Glutamatergic neuron (in vitro differentiated cells): Measurements from ENCODE around the gene ARHGAP25. TPM values are rescaled to one million over a fixed set of nuclear protein-coding genes. Genes with fewer than 3 reads are reported as not detected.

Experiments
- DNase-seq: peaks from one replicate; pipeline ENCODE4 v3.0.0; 2022
- H3K27ac Mint-ChIP-seq: one replicate; pipeline ENCODE4 v1.8.0; 2020; ENCODE audit warnings: mild to moderate bottlenecking, mixed read lengths, inconsistent platforms; ENCODE audit not compliant: unreplicated experiment
- H3K27me3 Mint-ChIP-seq: one replicate; pipeline ENCODE4 v1.8.0; 2020; ENCODE audit warnings: mild to moderate bottlenecking, moderate library complexity, mixed read lengths, inconsistent platforms; ENCODE audit not compliant: unreplicated experiment
- H3K36me3 Mint-ChIP-seq: one replicate; pipeline ENCODE4 v1.8.0; 2020; ENCODE audit warnings: mild to moderate bottlenecking, mixed read lengths, inconsistent platforms; ENCODE audit not compliant: unreplicated experiment
- H3K4me1 Mint-ChIP-seq: one replicate; pipeline ENCODE4 v1.8.0; 2020; ENCODE audit warnings: mild to moderate bottlenecking, low read depth, mixed read lengths, inconsistent platforms; ENCODE audit not compliant: unreplicated experiment
- H3K4me3 Mint-ChIP-seq: one replicate; pipeline ENCODE4 v1.8.0; 2020; ENCODE audit warnings: mild to moderate bottlenecking, mixed read lengths, inconsistent platforms; ENCODE audit not compliant: unreplicated experiment
- H3K9me3 Mint-ChIP-seq: one replicate; pipeline ENCODE4 v1.8.0; 2020; ENCODE audit warnings: mild to moderate bottlenecking, moderate library complexity, mixed read lengths, inconsistent platforms; ENCODE audit not compliant: unreplicated experiment
- total RNA-seq: library from RNA; stranded (reverse); fragmentation: NEBNext Ultra II Directional; extraction: Animal tissue kit (Norgen Biotek cat#: 25700); gene quantifications from one replicate; pipeline ENCODE4 v1.2.1, GENCODE V29; 2021; ENCODE audit not compliant: unreplicated experiment
- TF ChIP-seq, protein P1 (sequence below): fragments of 200-600 bp; sonication (generic); IDR thresholded peaks from one replicate; pipeline ENCODE4 v1.5.0; 2021; ENCODE audit not compliant: partially characterized antibody, unreplicated experiment

The ARHGAP25 gene
- total RNA-seq, 1 donor from 2014 or later, result 1.4 TPM

DNA sequence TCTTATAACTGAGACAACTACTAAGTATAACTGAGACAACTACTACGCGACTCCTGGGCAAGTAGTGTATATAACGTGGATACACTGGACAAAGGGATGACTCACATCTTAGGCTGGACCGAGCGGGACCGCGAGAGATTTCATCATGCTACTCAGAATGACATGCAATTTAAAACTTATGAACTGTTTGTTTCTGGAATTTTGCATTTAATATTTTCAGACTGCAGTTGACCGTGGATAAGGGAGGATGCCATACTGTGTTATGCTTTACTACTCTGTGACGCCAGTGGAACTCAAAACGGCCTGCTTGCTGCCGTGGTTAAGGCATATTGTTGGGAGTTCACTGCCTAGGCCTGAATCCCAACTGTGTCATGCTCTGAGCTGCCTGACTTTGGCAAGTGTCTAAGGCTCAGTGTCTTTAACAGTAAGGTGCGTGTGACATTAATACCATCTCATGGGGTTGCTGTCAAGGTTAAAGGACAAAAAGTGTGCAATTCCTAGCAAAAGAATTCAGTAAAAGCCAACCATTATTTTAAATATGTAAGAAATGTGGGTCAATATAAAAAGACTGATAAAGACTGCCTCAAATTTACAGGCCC lies 72.0 kb downstream of the ARHGAP25 start:
- no peaks in the 10 kb centered on the region for H3K9me3 Mint-ChIP-seq
- no peaks in the 10 kb centered on the region for H3K36me3 Mint-ChIP-seq
- no peak overlapping the region for H3K27ac Mint-ChIP-seq
- H3K4me1 Mint-ChIP-seq, result no peaks in the 10 kb centered on the region
- DNase-seq, result no peak
- H3K27me3 Mint-ChIP-seq, result peaks cover 2% of the 10 kb centered on the region
- no peak overlapping the region for H3K4me3 Mint-ChIP-seq
- TF ChIP-seq, protein P1, sequence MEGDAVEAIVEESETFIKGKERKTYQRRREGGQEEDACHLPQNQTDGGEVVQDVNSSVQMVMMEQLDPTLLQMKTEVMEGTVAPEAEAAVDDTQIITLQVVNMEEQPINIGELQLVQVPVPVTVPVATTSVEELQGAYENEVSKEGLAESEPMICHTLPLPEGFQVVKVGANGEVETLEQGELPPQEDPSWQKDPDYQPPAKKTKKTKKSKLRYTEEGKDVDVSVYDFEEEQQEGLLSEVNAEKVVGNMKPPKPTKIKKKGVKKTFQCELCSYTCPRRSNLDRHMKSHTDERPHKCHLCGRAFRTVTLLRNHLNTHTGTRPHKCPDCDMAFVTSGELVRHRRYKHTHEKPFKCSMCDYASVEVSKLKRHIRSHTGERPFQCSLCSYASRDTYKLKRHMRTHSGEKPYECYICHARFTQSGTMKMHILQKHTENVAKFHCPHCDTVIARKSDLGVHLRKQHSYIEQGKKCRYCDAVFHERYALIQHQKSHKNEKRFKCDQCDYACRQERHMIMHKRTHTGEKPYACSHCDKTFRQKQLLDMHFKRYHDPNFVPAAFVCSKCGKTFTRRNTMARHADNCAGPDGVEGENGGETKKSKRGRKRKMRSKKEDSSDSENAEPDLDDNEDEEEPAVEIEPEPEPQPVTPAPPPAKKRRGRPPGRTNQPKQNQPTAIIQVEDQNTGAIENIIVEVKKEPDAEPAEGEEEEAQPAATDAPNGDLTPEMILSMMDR, result no peak

DNA sequence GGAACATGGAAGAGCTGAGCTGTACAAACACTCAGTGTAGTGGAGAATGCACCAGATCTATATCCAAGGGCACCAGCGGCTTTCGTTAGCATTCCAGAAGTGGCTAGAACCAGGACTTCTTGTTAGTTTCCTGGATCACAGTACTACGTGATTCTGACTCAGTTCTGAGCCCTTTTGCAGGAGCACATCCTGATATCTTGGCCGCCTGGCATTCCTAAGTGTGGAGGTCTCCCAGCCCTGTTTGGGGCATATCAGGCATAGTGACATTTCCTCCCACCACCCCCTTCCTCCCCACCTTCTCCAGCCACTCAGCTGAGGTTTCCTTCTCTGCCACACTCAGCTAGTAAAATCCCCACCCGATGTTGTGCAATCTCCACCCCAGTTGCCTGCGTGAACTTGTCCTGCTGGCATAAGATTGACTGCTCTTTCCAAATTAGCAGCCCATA lies 73.2 kb downstream of the ARHGAP25 start:
- H3K4me1 Mint-ChIP-seq, result peaks cover 8% of the 10 kb centered on the region
- no peaks in the 10 kb centered on the region for H3K9me3 Mint-ChIP-seq
- H3K4me3 Mint-ChIP-seq, result no peak overlapping the region
- H3K27me3 Mint-ChIP-seq, result peaks cover 2% of the 10 kb centered on the region
- TF ChIP-seq, protein P1, result no peak
- H3K27ac Mint-ChIP-seq, result no peak overlapping the region
- no peak for DNase-seq
- peaks cover 3% of the 10 kb centered on the region for H3K36me3 Mint-ChIP-seq

DNA sequence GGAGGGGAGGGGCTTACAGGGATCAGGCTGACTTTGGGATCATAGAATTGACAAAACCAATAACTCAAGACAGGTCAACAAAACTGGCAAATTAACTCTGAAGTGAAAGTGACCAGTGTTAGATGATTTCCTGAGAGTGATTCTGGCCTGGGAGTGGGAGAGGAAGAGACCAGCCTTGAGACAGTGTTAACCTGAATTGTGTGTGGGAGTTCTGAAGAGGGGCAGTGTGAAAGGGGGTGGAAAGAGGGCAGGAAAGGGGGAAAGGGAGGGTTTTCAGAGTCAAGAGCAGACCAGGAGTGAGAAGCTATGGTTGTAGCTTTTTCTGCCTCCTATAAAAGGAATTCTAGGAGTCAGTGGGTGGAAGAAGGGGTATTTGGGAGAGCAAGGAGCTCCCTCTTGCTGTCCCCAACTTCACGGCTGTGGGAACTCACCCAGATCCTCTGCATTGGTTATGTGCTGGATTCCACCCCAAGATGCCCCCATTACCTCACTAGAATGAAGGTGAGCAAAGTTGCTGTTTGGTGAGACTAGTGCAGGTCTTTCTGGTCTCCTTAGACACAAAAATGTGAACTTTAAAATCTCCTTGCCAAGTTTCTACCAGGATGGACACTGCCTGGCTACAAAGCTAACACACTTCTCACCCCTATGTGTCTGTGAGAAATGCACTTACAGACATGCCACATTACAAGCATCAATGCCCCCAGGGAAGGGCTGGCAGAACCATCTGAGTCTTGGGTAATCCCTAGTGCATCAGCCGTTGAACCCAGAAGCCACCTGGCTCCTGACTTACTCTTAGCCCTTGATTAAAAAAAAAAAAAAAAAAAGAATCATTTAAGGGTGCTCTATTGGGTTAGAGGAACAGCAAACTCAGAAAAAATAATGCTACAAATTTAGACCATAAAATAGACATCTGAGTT lies 75.0 kb downstream of the ARHGAP25 start:
- H3K4me3 Mint-ChIP-seq, result no peak overlapping the region
- TF ChIP-seq, protein P1, result no peak
- H3K4me1 Mint-ChIP-seq, result peaks cover 8% of the 10 kb centered on the region
- no peak for DNase-seq
- no peak overlapping the region for H3K27ac Mint-ChIP-seq
- H3K36me3 Mint-ChIP-seq, result peaks cover 4% of the 10 kb centered on the region
- no peaks in the 10 kb centered on the region for H3K9me3 Mint-ChIP-seq
- H3K27me3 Mint-ChIP-seq, result peaks cover 2% of the 10 kb centered on the region

DNA sequence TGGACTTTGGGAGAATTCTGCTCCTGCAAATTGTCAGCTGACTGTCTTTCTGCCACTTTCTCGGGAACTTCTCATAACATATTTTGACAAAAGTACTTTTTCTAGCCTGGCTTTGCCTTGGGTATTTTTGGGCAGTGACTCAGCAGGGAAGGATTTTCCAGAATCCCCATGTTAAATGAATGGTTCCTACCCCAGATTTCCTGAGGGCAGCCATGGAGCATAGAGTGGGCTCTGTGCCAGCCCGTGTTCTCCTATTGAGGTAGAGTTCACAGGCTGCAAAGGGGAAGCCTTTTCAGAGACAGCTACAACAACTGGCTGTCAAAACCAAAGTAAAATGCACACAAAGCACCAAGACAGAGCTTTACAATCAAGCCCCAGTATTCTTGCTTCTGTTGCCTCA lies 76.8 kb downstream of the ARHGAP25 start:
- H3K27ac Mint-ChIP-seq, result no peak overlapping the region
- no peak overlapping the region for H3K4me3 Mint-ChIP-seq
- TF ChIP-seq, protein P1, result no peak
- H3K9me3 Mint-ChIP-seq, result no peaks in the 10 kb centered on the region
- H3K36me3 Mint-ChIP-seq, result peaks cover 4% of the 10 kb centered on the region
- peaks cover 8% of the 10 kb centered on the region for H3K4me1 Mint-ChIP-seq
- H3K27me3 Mint-ChIP-seq, result peaks cover 2% of the 10 kb centered on the region
- no peak for DNase-seq

DNA sequence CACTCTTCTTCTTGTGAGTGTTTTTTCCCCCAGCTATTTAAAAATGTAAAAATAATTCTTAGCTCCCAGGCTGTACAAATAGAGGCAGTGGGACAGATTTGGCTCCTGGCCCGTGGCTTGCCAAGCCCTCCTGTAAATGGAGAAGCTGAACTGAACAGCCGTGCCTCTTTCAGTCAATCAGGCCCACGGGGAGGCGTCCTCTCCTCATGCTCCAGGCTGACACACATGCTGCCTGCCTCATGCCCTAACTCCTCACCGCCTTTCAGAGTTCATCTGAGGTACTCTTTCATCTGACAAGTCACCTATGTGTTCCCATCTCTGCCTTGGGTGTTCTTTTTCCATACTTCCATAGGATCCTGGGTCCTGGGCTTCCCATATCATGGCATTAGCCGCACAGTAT lies 77.6 kb downstream of the ARHGAP25 start:
- H3K27ac Mint-ChIP-seq, result peak overlapping the region; percentile 20
- no peak overlapping the region for H3K4me3 Mint-ChIP-seq
- no peaks in the 10 kb centered on the region for H3K9me3 Mint-ChIP-seq

More for the DNA sequence above, 77.6 kb downstream of the ARHGAP25 start:
- Mint-ChIP-seq H3K4me1 (peaks cover 8% of the 10 kb centered on the region), H3K36me3 (peaks cover 4% of the 10 kb centered on the region), H3K27me3 (peaks cover 2% of the 10 kb centered on the region)
- TF ChIP-seq, protein P1, result no peak
- DNase-seq, result peak; percentile 32
